HepG2 (cell line): ENCODE measurements around the gene PUDP.

Experiments used
- SIN3A ChIP-seq: IDR thresholded peaks from 2 replicates; pipeline ENCODE4 v1.6.1; 2011; ENCODE audit warnings: low read depth, mild to moderate bottlenecking, control low read depth, low read length, borderline replicate concordance
- ZFX ChIP-seq: sonication (generic); formaldehyde crosslinking; IDR thresholded peaks from 2 replicates; pipeline ENCODE4 v1.4.0; 2020; ENCODE audit warnings: mild to moderate bottlenecking, low read depth, missing genetic modification reagents, moderate library complexity
- ZNF331 ChIP-seq: sonication (generic); formaldehyde crosslinking; IDR thresholded peaks from 2 replicates; pipeline ENCODE4 v1.4.0; 2020; ENCODE audit warnings: missing genetic modification reagents
- ZNF747 ChIP-seq: sonication (generic); formaldehyde crosslinking; IDR thresholded peaks from 2 replicates; pipeline ENCODE4 v1.8.1; 2023; ENCODE audit warnings: missing genetic modification reagents, mild to moderate bottlenecking, borderline replicate concordance
- TF ChIP-seq, protein P1 (sequence below): sonication (generic); formaldehyde crosslinking; IDR thresholded peaks from 2 replicates; pipeline ENCODE4 v1.4.0; 2020; ENCODE audit warnings: missing genetic modification reagents, borderline replicate concordance
- TF ChIP-seq, protein P2 (sequence below): sonication (generic); formaldehyde crosslinking; IDR thresholded peaks from 2 replicates; pipeline ENCODE4 v1.5.0; 2020; ENCODE audit warnings: mild to moderate bottlenecking, missing genetic modification reagents, moderate library complexity
- TF ChIP-seq, protein P3 (sequence below), 2 experiments: IDR thresholded peaks; 2 replicates each; pipeline ENCODE4 v1.6.1; 2011 to 2012; ENCODE audit warnings: low read length in 2 of 2, borderline replicate concordance in 1 of 2, low read depth in 1 of 2, mild to moderate bottlenecking in 1 of 2, moderate library complexity in 1 of 2

DNA sequence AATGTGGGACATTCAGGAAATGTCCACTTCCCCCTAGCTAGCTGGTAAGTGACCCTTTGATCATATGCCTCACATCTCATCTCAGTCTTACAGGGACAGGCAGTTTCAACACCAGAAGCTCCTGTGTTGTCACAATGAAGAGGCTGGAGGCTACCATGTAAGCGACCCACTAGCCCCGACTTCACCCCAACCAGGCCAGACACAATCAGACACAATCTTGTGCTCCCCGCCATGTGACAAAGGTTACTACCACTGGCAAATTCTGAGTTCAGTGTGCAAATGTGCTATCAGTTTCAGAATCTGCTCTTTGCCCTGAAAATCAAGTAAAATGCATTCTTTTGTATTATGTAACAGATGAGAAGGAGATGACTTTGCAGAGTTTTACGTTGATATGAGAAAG, 57.3 kb downstream of the PUDP start:
- TF ChIP-seq, protein P1, sequence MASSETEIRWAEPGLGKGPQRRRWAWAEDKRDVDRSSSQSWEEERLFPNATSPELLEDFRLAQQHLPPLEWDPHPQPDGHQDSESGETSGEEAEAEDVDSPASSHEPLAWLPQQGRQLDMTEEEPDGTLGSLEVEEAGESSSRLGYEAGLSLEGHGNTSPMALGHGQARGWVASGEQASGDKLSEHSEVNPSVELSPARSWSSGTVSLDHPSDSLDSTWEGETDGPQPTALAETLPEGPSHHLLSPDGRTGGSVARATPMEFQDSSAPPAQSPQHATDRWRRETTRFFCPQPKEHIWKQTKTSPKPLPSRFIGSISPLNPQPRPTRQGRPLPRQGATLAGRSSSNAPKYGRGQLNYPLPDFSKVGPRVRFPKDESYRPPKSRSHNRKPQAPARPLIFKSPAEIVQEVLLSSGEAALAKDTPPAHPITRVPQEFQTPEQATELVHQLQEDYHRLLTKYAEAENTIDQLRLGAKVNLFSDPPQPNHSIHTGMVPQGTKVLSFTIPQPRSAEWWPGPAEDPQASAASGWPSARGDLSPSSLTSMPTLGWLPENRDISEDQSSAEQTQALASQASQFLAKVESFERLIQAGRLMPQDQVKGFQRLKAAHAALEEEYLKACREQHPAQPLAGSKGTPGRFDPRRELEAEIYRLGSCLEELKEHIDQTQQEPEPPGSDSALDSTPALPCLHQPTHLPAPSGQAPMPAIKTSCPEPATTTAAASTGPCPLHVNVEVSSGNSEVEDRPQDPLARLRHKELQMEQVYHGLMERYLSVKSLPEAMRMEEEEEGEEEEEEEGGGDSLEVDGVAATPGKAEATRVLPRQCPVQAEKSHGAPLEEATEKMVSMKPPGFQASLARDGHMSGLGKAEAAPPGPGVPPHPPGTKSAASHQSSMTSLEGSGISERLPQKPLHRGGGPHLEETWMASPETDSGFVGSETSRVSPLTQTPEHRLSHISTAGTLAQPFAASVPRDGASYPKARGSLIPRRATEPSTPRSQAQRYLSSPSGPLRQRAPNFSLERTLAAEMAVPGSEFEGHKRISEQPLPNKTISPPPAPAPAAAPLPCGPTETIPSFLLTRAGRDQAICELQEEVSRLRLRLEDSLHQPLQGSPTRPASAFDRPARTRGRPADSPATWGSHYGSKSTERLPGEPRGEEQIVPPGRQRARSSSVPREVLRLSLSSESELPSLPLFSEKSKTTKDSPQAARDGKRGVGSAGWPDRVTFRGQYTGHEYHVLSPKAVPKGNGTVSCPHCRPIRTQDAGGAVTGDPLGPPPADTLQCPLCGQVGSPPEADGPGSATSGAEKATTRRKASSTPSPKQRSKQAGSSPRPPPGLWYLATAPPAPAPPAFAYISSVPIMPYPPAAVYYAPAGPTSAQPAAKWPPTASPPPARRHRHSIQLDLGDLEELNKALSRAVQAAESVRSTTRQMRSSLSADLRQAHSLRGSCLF (CRISPR knock-in tag), result no peak
- TF ChIP-seq, protein P2, sequence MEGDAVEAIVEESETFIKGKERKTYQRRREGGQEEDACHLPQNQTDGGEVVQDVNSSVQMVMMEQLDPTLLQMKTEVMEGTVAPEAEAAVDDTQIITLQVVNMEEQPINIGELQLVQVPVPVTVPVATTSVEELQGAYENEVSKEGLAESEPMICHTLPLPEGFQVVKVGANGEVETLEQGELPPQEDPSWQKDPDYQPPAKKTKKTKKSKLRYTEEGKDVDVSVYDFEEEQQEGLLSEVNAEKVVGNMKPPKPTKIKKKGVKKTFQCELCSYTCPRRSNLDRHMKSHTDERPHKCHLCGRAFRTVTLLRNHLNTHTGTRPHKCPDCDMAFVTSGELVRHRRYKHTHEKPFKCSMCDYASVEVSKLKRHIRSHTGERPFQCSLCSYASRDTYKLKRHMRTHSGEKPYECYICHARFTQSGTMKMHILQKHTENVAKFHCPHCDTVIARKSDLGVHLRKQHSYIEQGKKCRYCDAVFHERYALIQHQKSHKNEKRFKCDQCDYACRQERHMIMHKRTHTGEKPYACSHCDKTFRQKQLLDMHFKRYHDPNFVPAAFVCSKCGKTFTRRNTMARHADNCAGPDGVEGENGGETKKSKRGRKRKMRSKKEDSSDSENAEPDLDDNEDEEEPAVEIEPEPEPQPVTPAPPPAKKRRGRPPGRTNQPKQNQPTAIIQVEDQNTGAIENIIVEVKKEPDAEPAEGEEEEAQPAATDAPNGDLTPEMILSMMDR (CRISPR knock-in tag), result no peak
- TF ChIP-seq ZFX (CRISPR knock-in tag), result no peak
- no peak for TF ChIP-seq ZNF331 (CRISPR knock-in tag)
- no peak for TF ChIP-seq ZNF747 (CRISPR knock-in tag)
- TF ChIP-seq, protein P3, sequence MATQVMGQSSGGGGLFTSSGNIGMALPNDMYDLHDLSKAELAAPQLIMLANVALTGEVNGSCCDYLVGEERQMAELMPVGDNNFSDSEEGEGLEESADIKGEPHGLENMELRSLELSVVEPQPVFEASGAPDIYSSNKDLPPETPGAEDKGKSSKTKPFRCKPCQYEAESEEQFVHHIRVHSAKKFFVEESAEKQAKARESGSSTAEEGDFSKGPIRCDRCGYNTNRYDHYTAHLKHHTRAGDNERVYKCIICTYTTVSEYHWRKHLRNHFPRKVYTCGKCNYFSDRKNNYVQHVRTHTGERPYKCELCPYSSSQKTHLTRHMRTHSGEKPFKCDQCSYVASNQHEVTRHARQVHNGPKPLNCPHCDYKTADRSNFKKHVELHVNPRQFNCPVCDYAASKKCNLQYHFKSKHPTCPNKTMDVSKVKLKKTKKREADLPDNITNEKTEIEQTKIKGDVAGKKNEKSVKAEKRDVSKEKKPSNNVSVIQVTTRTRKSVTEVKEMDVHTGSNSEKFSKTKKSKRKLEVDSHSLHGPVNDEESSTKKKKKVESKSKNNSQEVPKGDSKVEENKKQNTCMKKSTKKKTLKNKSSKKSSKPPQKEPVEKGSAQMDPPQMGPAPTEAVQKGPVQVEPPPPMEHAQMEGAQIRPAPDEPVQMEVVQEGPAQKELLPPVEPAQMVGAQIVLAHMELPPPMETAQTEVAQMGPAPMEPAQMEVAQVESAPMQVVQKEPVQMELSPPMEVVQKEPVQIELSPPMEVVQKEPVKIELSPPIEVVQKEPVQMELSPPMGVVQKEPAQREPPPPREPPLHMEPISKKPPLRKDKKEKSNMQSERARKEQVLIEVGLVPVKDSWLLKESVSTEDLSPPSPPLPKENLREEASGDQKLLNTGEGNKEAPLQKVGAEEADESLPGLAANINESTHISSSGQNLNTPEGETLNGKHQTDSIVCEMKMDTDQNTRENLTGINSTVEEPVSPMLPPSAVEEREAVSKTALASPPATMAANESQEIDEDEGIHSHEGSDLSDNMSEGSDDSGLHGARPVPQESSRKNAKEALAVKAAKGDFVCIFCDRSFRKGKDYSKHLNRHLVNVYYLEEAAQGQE (IDR thresholded peaks at IDR 0.05; ENCODE audit: borderline replicate concordance in 1 of 2, low read depth in 1 of 2, low read length in 2 of 2), result no peak
- TF ChIP-seq SIN3A, result no peak
